Measurements from ENCODE around the gene RPUSD2.
A peak's percentile ranks its signal among the peaks of the same experiment; 100 is the strongest.

Gene RPUSD2

GRCh38 chr15:40569129-40569953, at the start of gene RPUSD2:
TSS of gene RPUSD2 (plus strand) at chr15:40569299. CDS start at chr15:40569338, 39 bp downstream.
- peak; percentile 77 for DNase-seq (ENCODE audit: low read depth)

DNA sequence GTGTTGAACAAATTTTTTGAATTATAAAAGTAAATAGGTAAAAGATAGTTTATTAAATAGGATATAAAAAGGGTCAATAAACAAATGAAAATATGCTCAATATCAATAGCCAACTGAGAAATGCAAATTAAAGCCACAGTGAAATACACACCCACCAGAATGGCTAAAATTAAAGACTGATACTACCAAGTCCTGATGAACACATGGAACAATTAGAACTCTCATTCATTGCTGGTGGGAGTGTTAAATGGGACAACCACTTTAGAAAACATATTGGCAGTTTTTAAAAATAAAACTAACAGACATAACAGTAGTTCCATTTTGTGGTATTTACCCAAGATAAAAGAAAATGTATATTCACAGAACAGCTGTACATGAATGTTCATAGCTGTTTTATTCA, 45.5 kb upstream of the RPUSD2 start:
- no peak for DNase-seq (ENCODE audit: low read depth)

- no peak for DNase-seq (ENCODE audit: low read depth)
These were observed 43.2 kb upstream of the RPUSD2 start for GRCh38 chr15:40525855-40526254.

DNA sequence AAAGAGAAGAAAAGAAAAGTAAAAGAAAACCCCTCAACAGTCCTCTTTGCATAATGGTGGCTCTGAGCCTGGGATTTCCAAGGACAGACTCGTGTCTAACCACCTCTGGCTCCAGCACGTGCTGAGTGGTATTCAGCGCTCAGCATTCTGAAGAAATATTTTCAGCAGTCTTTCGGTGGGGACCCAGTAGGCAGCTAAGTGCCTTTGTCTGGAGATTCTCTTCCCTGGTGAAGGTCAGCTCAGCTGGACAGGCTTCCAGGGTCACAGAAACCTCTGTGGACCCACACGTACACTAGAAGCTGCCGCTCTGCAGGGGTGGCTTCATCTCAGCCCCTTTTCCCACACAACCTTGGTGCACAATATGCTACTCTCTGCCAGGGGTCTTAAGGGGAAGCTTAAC, 40.3 kb upstream of the RPUSD2 start:
- no peak for DNase-seq (ENCODE audit: low read depth)

DNA sequence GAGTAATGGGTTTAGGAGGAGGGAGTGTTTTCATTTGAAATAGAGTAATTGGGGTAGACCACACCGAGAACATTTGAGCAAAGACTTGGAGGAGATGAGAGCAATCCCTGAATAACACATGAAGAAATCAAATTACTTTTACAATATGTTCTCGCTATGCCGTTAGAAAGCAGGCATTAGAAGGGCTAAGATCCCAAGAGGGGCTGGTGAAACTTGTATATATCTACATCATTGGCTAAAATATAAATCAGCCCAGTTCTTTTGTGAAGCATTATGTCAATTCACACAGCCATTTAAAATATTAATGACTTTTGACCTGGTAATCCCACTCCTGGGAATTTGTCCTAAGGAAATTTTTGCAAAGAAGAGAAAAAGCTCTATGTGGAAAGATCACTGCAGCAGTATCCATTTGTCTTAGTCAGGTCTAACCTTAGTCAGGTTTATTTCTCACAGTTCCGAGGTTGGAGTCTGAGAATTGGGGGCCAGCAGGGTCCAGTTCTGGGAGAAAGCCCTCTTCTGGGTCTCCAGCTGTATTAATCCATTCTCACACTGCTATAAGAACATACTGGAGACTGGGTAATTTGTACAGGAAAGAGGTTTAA, 35.2 kb upstream of the RPUSD2 start:
- DNase-seq (ENCODE audit: low read depth), result no peak

- DNase-seq (ENCODE audit: low read depth), result no peak
These were observed 34.7 kb upstream of the RPUSD2 start for GRCh38 chr15:40534371-40534770.

DNA sequence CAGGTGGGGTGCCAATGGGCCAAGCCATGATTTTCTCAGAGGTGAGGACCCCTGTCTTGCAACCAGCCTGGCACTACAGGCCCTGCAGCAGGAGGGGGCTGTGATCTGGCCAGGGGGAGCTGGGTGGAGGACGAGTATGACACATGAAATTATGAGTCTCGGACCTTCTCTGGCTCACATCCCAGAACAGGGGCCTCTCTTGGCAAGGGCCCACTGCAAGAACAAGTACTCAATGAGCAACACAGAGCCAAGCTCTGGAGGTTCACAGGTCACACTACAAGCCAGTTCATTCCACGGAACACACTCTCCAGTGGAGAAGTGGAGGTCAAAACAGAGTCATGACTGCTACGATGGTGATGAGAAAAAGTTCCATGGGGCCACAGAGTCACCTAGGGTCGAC, 32.6 kb upstream of the RPUSD2 start:
- DNase-seq (ENCODE audit: low read depth), result no peak

GRCh38 chr15:40538976-40539375, 30.1 kb upstream of the RPUSD2 start:
- DNase-seq (ENCODE audit: low read depth), result no peak

- DNase-seq (ENCODE audit: low read depth), result no peak
These were observed 26.0 kb upstream of the RPUSD2 start for GRCh38 chr15:40543082-40543481.

DNA sequence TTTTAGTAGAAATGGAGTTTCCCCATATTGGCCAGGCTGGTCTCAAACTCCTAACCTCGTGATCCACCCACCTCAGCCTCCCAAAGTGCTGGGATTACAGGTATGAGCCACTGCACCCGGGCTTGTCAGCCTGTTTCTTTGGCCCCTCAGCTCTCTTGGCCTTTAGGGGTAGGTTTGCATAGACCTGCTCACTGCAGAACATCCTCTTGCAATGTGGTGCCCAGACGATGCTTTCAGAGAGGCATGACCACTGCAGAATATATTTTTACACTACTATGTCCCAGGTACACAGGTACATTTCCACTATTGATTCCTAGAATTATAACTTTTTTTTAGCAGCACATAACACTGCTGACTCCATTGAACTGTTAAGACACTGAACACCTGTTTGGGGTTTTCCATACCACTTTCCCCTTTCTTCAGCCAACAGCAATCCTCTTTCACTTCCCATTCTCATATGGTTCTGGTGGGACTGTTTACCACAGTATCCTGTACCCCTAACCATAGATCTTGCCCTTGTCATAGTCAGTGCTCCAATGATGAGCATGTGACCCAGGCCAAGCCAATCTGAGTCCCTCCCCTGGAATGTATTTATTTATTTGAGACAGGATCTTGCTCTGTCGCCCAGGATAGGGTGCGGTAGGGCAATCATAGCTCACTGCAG, 25.3 kb upstream of the RPUSD2 start:
- no peak for DNase-seq (ENCODE audit: low read depth)

DNA sequence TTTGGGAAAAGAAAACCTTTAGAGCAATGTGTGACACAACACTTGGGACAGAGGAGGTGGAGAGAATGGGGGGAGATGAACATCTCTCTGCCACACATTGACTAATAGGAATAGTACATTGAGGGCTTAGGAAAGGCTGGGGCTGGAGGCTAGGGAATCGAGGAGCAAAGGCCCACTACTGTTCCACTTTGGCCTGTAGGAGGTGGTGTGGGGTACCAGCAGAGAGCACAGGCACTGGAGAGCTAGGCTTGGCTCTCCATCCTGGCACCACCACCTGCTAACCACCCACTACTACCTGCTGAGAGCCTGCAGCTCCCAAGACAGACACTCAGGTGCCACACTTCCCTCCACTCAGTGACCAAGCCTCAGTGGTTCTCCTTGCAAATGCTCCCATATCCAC, 23.6 kb upstream of the RPUSD2 start:
- no peak for DNase-seq (ENCODE audit: low read depth)

- DNase-seq (ENCODE audit: low read depth), result no peak
These were observed 20.5 kb upstream of the RPUSD2 start for GRCh38 chr15:40548610-40549009.

DNA sequence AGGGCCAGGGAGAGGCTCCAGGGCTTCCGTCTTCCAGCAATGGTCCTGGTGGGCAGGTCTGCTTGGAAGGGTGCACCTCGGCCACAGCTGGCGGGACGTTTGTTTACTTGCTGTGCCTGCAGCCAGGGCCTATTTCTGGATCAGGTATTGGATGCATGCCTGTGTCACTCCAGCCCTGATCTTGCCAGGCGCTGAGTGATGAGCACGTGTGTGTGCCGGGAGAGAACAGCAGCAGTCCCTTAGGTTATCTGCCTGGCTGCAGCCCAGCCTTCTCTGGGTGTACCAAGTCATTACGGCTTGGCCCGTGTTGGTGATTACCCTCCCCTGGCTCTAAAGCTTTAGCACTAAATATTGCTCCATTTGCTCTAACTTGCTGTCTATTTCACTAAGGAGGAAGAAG, 19.2 kb upstream of the RPUSD2 start:
- no peak for DNase-seq (ENCODE audit: low read depth)

- DNase-seq (ENCODE audit: low read depth), result no peak
These were observed 18.6 kb upstream of the RPUSD2 start for GRCh38 chr15:40550341-40551037.

GRCh38 chr15:40554161-40554525, 15.0 kb upstream of the RPUSD2 start:
- DNase-seq (ENCODE audit: low read depth), result no peak

GRCh38 chr15:40555876-40556275, 13.2 kb upstream of the RPUSD2 start:
- no peak for DNase-seq (ENCODE audit: low read depth)

- DNase-seq (ENCODE audit: low read depth), result no peak
These were observed 10.0 kb upstream of the RPUSD2 start for GRCh38 chr15:40558952-40559742.

- no peak for DNase-seq (ENCODE audit: low read depth)
These were observed 6.4 kb upstream of the RPUSD2 start for GRCh38 chr15:40562691-40563090.

GRCh38 chr15:40563426-40563825, 5.7 kb upstream of the RPUSD2 start:
- DNase-seq (ENCODE audit: low read depth), result no peak

- DNase-seq (ENCODE audit: low read depth), result peak; percentile 98
These were observed 4.3 kb upstream of the RPUSD2 start, which contains the start of gene CCDC32 for GRCh38 chr15:40564591-40565332. TSS of gene CCDC32 (minus strand) at chr15:40565042. CDS start at chr15:40563015, 2,027 bp downstream.
